HG03558 (cell line): ENCODE data around the gene GBP1.
"Not testable (repeated sequence)": the region's sequence is repeated elsewhere in the genome, so short reads cannot be mapped to it uniquely, and the experiment has no call there.

Source experiments
- ATAC-seq: cut with Tn5 transposase; IDR thresholded peaks from one replicate; pipeline ENCODE4 v1.9.1; 2021; ENCODE audit warnings: moderate number of reproducible peaks; ENCODE audit not compliant: unreplicated experiment; ENCODE audit errors: extremely low read depth

The GBP1 gene

GRCh38 chr1:89060091-89060490 lies 4.9 kb downstream of the GBP1 start:
- ATAC-seq, result no peak

GRCh38 chr1:89051955-89052312 lies 13.1 kb downstream of the GBP1 start:
- ATAC-seq, result no peak

- ATAC-seq, result no peak
Observed at GRCh38 chr1:89051300-89051954, 13.6 kb downstream of the GBP1 start.

- ATAC-seq, result no peak
Observed at GRCh38 chr1:89050649-89051033, 14.4 kb downstream of the GBP1 start.

GRCh38 chr1:89049901-89050648 lies 14.9 kb downstream of the GBP1 start:
- not testable (repeated sequence) for ATAC-seq

GRCh38 chr1:89049187-89049586 lies 15.8 kb downstream of the GBP1 start:
- not testable (repeated sequence) for ATAC-seq

- no peak for ATAC-seq
Observed at GRCh38 chr1:89047734-89048133, 17.3 kb downstream of the GBP1 start.

- not testable (repeated sequence) for ATAC-seq
Observed at GRCh38 chr1:89046318-89047183, 18.5 kb downstream of the GBP1 start.

GRCh38 chr1:89044970-89045721 lies 19.9 kb downstream of the GBP1 start:
- ATAC-seq, result no peak

- ATAC-seq, result no peak
Observed at GRCh38 chr1:89043940-89044339, 21.1 kb downstream of the GBP1 start.

GRCh38 chr1:89042491-89042890 lies 22.5 kb downstream of the GBP1 start:
- no peak for ATAC-seq

GRCh38 chr1:89041721-89042120 lies 23.3 kb downstream of the GBP1 start:
- ATAC-seq, result no peak

GRCh38 chr1:89041119-89041641 lies 23.8 kb downstream of the GBP1 start:
- peak; percentile 97 for ATAC-seq

GRCh38 chr1:89040315-89040626 lies 24.7 kb downstream of the GBP1 start:
- no peak for ATAC-seq

- no peak for ATAC-seq
Observed at GRCh38 chr1:89037186-89037585, 27.8 kb downstream of the GBP1 start.

- no peak for ATAC-seq
Observed at GRCh38 chr1:89035080-89035479, 29.9 kb downstream of the GBP1 start.

- not testable (repeated sequence) for ATAC-seq
Observed at GRCh38 chr1:89034004-89034403, 31.0 kb downstream of the GBP1 start.

GRCh38 chr1:89029051-89029450 lies 36.0 kb downstream of the GBP1 start:
- not testable (repeated sequence) for ATAC-seq

GRCh38 chr1:89025928-89026327 lies 39.1 kb downstream of the GBP1 start:
- no peak for ATAC-seq

- ATAC-seq, result no peak
Observed at GRCh38 chr1:89023026-89023425, 42.0 kb downstream of the GBP1 start.
